ENCODE results near the gene GPR12. TPM values are rescaled to one million over a fixed set of nuclear protein-coding genes. Genes with fewer than 3 reads are reported as not detected.

Gene GPR12
- total and polyA plus RNA-seq, 7 donors, result 0.01 to 0.17 (median 0.08) TPM; not detected in 2

- H3K27me3 ChIP-seq (ENCODE audit: insufficient read depth in 3 of 3, low read length in 2 of 3), result no peaks in the 10 kb centered on the region
- H3K9me3 ChIP-seq, result no peaks in the 10 kb centered on the region
- no peak for TF ChIP-seq CTCF (IDR thresholded peaks at IDR 0.05)
- no peak overlapping the region for H3K27ac ChIP-seq
- H3K4me3 ChIP-seq, result no peak overlapping the region
- no peaks in the 10 kb centered on the region for H3K36me3 ChIP-seq (ENCODE audit: insufficient read depth in 1 of 2, low read depth in 1 of 2)
- ATAC-seq (no peak), DNase-seq (no peak)
- 70 to 76% (median 72%) methylated on average over 4 of the region's 4 CpGs for WGBS, 3 donors
- intact Hi-C loops (cut with DNase I), result loop anchor here (5.0 to 10.0 kb wide), 3 partner anchors 167 to 229 kb away; no protein-coding TSS in a partner anchor
- no peaks in the 10 kb centered on the region for H3K4me1 ChIP-seq
Observed at GRCh38 chr13:26705536-26705935, 55.0 kb downstream of the GPR12 start.

Other genes with a start within 250 kb of the GPR12 start
- 1 to 10 TPM; 6.8 to 9.7 (median 7.6) TPM for gene WASF3, start 203.1 kb downstream of the GPR12 start, total RNA-seq
- 1 to 10 TPM; 2.5 to 6.4 (median 3.7) TPM for gene WASF3, start 203.1 kb downstream of the GPR12 start, polyA plus RNA-seq

All from psoas muscle (tissue), 8 donors.